ENCODE results near the gene NFAT5.

The NFAT5 gene

DNA sequence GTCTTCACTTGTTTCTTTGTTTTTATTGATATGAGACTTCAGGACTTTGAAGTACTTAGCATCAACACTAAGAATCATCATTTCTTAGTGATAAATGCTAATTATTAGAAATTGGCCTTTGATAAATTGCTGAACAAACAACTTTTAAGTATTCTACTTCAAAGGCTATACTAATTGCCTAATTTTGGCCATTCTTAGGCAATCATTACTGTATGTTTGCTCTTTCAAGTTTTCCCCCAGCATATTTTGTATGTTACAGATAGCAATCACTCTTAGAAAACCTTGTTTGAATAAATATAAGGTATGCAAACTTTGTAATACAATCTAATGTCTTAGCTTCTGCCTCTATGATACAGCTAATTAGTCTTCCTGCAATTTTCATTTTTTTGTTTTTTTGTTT, 114.6 kb downstream of the NFAT5 start:
- in situ Hi-C loops (cut with HindIII; ENCODE audit: low pct_ligation_motif_present, low pct_unique_long_range_greater_than_20kb, low sequenced_read_pairs): no loop called here
- no peak for DNase-seq

GRCh38 chr16:69688589-69688988, 122.8 kb downstream of the NFAT5 start:
- DNase-seq: no peak
- in situ Hi-C loops (cut with HindIII; ENCODE audit: low pct_ligation_motif_present, low pct_unique_long_range_greater_than_20kb, low sequenced_read_pairs): no loop called here

- DNase-seq: no peak
- in situ Hi-C loops (cut with HindIII; ENCODE audit: low pct_ligation_motif_present, low pct_unique_long_range_greater_than_20kb, low sequenced_read_pairs): no loop called here
Measured at GRCh38 chr16:69691980-69692911, 126.5 kb downstream of the NFAT5 start.

DNA sequence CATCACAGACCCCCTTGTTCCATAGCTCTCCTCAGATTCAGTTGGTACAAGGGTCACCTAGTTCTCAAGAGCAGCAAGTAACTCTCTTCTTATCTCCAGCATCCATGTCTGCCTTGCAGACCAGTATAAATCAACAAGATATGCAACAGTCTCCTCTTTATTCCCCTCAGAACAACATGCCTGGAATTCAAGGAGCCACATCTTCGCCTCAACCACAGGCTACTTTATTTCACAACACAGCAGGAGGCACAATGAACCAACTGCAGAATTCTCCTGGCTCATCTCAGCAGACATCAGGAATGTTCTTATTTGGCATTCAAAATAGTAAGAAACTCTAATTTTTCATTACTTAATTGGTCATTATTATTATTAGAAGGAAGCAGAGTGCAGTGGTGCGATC, 128.2 kb downstream of the NFAT5 start:
- in situ Hi-C loops (cut with HindIII; ENCODE audit: low pct_ligation_motif_present, low pct_unique_long_range_greater_than_20kb, low sequenced_read_pairs): no loop called here
- no peak for DNase-seq

- no peak for DNase-seq
- in situ Hi-C loops (cut with HindIII; ENCODE audit: low pct_ligation_motif_present, low pct_unique_long_range_greater_than_20kb, low sequenced_read_pairs): no loop called here
Measured at GRCh38 chr16:69698404-69698803, 132.6 kb downstream of the NFAT5 start.

DNA sequence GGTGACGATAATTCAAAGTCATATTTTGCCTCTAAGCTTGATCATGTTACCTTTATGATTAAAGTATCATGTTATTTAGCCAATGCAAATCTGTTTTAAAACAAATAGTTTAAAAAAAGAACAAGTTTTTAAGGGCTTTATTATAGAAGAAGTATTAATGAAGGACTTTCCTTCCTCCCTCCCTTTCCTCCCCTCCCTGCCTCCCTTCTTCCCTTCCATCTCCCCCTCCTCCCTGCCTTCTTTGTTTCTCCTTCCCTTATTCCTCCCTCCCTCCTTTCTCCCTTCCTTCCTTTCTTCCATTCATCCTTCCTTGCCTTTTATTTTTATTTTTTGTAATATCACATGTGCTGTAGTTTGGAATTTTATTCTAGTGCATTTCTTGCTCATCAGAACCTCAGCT, 134.1 kb downstream of the NFAT5 start:
- DNase-seq: no peak
- in situ Hi-C loops (cut with HindIII; ENCODE audit: low pct_ligation_motif_present, low pct_unique_long_range_greater_than_20kb, low sequenced_read_pairs): no loop called here

GRCh38 chr16:69701452-69701851, 135.7 kb downstream of the NFAT5 start:
- DNase-seq: no peak
- in situ Hi-C loops (cut with HindIII; ENCODE audit: low pct_ligation_motif_present, low pct_unique_long_range_greater_than_20kb, low sequenced_read_pairs): no loop called here

DNA sequence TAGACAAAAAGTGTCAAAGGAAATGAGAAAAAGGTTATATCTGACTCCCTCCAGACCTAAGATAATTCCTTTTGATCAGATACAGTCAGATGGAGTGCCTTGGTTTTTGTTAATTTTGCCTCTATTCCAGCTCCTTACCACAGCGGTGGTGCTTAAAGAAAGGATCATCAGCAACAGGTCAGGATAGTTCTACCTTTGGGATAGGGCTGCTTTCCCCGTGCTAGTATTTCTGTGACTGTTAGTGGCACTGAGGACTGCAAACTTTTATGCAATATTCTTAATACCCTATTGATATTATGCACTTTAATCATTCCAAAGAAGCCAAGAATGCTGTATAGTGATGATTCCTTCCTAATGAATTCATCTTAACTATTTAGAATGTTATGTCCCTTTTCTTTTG, 136.1 kb downstream of the NFAT5 start:
- no peak for DNase-seq
- in situ Hi-C loops (cut with HindIII; ENCODE audit: low pct_ligation_motif_present, low pct_unique_long_range_greater_than_20kb, low sequenced_read_pairs): no loop called here

- in situ Hi-C loops (cut with HindIII; ENCODE audit: low pct_ligation_motif_present, low pct_unique_long_range_greater_than_20kb, low sequenced_read_pairs): no loop called here
- DNase-seq: no peak
Measured at GRCh38 chr16:69703638-69704037, 137.9 kb downstream of the NFAT5 start.

GRCh38 chr16:69706256-69706974, 140.6 kb downstream of the NFAT5 start:
- no peak for DNase-seq
- in situ Hi-C loops (cut with HindIII; ENCODE audit: low pct_ligation_motif_present, low pct_unique_long_range_greater_than_20kb, low sequenced_read_pairs): no loop called here

GRCh38 chr16:69706975-69707340, 141.2 kb downstream of the NFAT5 start:
- no peak for DNase-seq
- in situ Hi-C loops (cut with HindIII; ENCODE audit: low pct_ligation_motif_present, low pct_unique_long_range_greater_than_20kb, low sequenced_read_pairs): no loop called here

DNA sequence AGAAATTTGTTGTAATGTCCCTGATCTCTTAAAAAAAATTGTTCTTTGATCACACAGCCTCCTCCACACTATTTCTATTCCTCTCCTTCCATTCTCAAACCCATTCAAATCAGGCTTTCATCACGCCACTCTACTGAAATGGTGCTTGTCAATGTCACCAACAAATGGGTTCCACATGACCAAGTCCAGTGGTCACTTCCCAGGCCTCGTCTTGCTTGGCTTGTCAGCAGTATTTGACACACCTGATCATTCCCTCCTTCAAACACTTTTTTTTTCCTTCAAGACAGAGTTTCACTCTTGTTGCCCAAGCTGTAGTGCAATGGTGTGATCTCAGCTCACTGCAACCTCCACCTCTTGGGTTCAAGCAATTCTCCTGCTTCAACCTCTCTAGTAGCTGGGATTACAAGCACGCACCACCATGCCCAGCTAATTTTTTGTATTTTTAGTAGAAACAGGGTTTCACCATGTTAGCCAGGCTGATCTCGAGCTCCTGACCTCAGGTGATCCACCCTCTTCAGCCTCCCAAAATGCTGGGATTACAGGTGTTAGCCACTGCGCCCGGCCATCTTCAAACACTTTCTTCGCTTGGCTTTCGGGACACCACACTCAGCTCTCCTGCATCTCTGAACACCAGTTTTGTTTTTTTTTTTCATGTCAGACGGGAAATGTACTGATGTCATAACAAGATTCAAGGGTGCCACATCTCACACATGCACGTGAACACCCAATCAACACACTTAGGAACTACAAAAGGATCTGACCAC, 142.3 kb downstream of the NFAT5 start:
- no peak for DNase-seq
- in situ Hi-C loops (cut with HindIII; ENCODE audit: low pct_ligation_motif_present, low pct_unique_long_range_greater_than_20kb, low sequenced_read_pairs): no loop called here

DNA sequence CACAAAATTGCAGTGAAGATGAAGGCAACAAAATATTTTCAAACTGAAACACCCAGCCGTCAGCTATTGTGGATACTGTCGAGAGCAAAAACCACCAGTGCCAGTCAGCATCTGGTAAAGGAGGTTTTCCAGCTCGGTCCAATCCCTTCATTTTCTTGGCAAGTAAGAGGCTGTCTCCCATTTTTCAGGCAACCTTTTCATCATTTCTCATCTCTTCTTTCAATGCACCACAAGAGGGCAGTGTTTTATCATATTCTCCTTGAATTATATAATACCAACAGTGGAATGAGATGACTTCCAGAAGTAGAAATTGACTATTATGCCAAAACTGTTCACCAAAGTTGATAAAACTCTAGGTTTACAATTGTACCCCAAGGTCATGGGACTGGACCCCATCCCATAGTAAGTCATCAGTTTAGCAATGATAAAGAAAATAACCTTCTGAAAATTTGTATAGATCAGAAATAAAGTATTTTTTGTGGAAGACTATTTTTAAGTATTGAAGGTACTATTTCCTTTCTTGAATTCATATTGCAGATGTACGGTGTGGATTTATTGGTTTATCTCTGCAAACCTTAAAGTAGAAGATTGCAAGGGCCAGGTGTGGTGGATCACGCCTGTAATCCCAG, 143.8 kb downstream of the NFAT5 start:
- DNase-seq: peak; percentile 82
- in situ Hi-C loops (cut with HindIII; ENCODE audit: low pct_ligation_motif_present, low pct_unique_long_range_greater_than_20kb, low sequenced_read_pairs): no loop called here

DNA sequence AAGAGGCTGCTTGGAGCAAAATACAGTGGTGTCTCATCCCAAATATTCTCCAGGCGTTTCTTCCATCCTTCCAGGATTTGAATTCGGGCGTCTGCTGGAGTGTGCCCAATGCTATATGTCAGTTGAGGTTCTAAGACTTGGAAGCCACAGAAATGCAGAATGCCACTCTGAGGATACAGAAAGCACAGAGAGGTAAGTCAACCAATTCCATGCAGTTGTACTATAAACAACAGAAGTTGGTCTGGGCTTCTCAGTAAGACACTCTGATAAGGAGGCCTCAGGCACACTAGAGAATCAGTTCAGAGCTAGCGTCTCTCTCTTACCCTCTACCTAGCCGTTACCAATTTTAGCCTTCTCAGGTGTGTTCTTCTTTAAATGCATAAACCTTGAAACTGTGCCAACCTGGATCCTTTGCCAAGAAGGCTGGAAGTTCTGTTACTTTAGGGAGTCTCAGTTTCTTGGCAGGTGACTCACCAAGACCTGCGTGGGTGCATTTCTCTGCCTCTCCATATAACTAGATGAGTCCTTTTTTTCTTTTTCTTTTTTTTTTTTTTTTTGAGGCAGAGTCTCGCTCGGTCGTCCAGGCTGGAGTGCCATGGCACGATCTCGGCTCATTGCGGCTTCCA, 145.5 kb downstream of the NFAT5 start:
- DNase-seq: no peak
- in situ Hi-C loops (cut with HindIII; ENCODE audit: low pct_ligation_motif_present, low pct_unique_long_range_greater_than_20kb, low sequenced_read_pairs): no loop called here

DNA sequence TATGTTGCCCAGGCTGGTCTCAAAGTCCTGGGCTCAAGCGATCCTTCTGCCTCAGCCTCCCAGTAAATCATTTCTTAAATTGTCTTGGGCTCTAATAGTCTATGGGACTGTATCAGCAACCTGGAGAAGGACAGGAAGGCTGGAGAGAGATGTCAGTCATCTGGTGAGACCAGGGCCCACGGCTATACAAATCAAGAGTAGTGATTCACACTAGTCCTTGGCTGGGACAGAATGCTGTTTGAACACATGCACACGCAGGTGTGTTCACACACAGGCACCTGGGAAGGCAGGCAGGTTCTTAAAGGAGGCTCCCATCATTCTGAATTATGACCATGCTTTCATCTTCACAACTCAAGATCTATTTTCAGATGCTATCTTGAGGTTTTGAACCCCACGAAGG, 146.5 kb downstream of the NFAT5 start:
- in situ Hi-C loops (cut with HindIII; ENCODE audit: low pct_ligation_motif_present, low pct_unique_long_range_greater_than_20kb, low sequenced_read_pairs): no loop called here
- DNase-seq: no peak

DNA sequence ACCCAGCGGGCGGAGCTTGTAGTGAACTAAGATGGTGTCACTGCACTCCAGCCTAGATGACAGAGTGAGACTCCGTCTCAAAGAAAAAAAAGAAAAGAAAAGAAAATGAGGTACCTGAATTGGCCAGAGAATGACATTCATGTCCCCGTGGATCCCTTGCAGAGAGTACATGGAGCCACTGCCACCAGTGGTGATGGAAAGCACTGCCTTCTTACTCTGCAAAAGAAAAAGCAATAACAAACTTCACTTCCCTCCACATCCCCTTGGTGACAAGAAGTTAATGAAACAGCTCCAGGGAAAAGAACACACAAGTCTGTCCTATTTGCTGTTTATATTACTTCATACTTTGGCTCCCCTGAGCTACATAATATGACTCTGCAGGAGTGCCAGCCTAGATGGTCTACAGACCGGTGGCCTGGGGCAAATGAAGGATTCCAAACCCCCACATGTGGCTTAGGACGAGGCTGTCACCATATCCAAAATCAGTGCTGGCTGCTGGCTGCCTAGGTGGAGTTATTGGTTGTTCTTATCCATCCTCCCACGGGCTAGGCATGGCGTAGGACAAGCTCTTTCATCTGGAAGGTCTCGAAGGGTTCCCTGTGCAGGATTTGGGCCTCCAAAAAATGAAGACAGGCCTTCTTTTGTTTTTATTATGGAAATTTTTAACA, 147.3 kb downstream of the NFAT5 start:
- in situ Hi-C loops (cut with HindIII; ENCODE audit: low pct_ligation_motif_present, low pct_unique_long_range_greater_than_20kb, low sequenced_read_pairs): no loop called here

DNA sequence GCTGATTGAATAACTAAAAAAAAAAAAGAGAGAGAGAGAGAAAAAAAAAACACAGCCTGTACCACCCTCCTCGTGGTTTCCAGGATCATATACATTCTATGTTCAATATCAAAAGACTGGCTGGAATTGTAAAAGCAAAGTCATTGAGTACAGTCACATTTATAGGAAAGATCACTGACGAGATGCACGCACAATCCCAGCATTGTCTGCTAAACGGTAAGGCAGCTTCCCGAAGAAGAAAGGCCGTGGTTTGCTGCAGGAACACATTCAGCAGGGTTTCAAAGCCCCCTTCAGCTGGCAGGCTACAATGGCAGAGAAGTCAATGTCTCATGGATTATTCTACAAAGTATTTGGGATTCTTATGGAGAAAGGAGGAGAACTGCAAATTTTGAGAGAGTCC, 151.3 kb downstream of the NFAT5 start:
- in situ Hi-C loops (cut with HindIII; ENCODE audit: low pct_ligation_motif_present, low pct_unique_long_range_greater_than_20kb, low sequenced_read_pairs): no loop called here
- DNase-seq: no peak

More for the DNA sequence above, 147.3 kb downstream of the NFAT5 start:
- no peak for DNase-seq

Data from ACHN (cell line).